GM12878 (cell line): ENCODE data around the gene NUP35.

Source experiments
- CHD2 ChIP-seq: IDR thresholded peaks from 2 replicates; pipeline ENCODE4 v1.6.1; 2011; ENCODE audit warnings: low read depth, low read length, improper control_type of control experiment, borderline replicate concordance
- TCF7 ChIP-seq: IDR thresholded peaks from 2 replicates; pipeline ENCODE4 v1.6.1; 2014; ENCODE audit warnings: antibody characterized with exemption, borderline replicate concordance
- TF ChIP-seq, protein P1 (sequence below), 3 experiments: IDR thresholded peaks in 2 of 3; conservative IDR thresholded peaks in 1 of 3; 2 replicates each; pipeline ENCODE4 v1.5.1; 2011; ENCODE audit warnings: low read depth in 3 of 3, low read length in 3 of 3, mild to moderate bottlenecking in 3 of 3, control low read depth in 2 of 3, moderate library complexity in 2 of 3, inconsistent platforms in 1 of 3, mixed read lengths in 1 of 3; ENCODE audit not compliant: control insufficient read depth in 2 of 3, insufficient read depth in 1 of 3; ENCODE audit errors: extremely low read depth in 1 of 3

DNA sequence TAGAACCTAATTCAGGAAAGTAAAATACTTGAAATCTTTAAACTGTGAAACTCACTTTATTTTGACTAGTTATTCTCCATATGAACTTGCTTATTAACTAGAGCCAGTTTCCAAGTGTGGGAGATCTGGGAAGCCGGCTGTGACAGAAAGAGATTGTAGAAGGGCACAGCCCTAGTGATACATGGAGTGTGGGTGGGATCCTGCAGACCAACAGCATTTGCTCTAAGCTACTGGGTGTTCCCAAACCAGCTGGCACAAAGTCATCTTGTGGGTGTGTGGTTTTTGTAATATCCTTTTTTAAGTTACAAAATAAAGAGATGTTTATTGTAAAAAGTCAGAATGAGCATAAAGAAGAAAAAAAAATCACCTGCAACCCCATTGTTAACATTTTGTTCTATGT, 42.3 kb upstream of the NUP35 start:
- TF ChIP-seq, protein P1, sequence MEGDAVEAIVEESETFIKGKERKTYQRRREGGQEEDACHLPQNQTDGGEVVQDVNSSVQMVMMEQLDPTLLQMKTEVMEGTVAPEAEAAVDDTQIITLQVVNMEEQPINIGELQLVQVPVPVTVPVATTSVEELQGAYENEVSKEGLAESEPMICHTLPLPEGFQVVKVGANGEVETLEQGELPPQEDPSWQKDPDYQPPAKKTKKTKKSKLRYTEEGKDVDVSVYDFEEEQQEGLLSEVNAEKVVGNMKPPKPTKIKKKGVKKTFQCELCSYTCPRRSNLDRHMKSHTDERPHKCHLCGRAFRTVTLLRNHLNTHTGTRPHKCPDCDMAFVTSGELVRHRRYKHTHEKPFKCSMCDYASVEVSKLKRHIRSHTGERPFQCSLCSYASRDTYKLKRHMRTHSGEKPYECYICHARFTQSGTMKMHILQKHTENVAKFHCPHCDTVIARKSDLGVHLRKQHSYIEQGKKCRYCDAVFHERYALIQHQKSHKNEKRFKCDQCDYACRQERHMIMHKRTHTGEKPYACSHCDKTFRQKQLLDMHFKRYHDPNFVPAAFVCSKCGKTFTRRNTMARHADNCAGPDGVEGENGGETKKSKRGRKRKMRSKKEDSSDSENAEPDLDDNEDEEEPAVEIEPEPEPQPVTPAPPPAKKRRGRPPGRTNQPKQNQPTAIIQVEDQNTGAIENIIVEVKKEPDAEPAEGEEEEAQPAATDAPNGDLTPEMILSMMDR (IDR thresholded peaks at IDR 0.05 in 2 of 3, conservative IDR thresholded peaks at IDR 0.05 in 1 of 3; ENCODE audit: control insufficient read depth in 2 of 3, extremely low read depth in 1 of 3, insufficient read depth in 1 of 3, low read depth in 3 of 3, low read length in 3 of 3), result no peak
- TF ChIP-seq CHD2, result no peak
- no peak for TF ChIP-seq TCF7
